A673 (cell line): ENCODE measurements around the gene HOXA6.

Experiments
- CTCF ChIP-seq: fragments of 300-800, 200-600 bp; sonication (generic); conservative IDR thresholded peaks from 2 replicates; pipeline ENCODE4 v1.5.1; 2017; ENCODE audit warnings: low read depth, mild to moderate bottlenecking, antibody characterized with exemption, low read length, moderate library complexity, mixed read lengths
- EZH2 ChIP-seq: fragments of 200-600 bp; sonication (generic); IDR thresholded peaks from 2 replicates; pipeline ENCODE4 v1.6.1; 2017; ENCODE audit warnings: borderline replicate concordance, low read depth, mild to moderate bottlenecking, mixed read lengths, antibody characterized with exemption, low read length; ENCODE audit not compliant: poor library complexity, severe bottlenecking

- TF ChIP-seq CTCF = no peak
- TF ChIP-seq EZH2 = peak; percentile 97
Observed at GRCh38 chr7:27112955-27113949, 34.3 kb downstream of the HOXA6 start.
